GM10847 (cell line): ENCODE data around the gene RCBTB1.

Experiments
- POLR2A ChIP-seq: IDR thresholded peaks from 2 replicates; pipeline ENCODE4 v1.6.1; 2011; ENCODE audit not compliant: insufficient read length; ENCODE audit errors: extremely low read depth

Gene RCBTB1

DNA sequence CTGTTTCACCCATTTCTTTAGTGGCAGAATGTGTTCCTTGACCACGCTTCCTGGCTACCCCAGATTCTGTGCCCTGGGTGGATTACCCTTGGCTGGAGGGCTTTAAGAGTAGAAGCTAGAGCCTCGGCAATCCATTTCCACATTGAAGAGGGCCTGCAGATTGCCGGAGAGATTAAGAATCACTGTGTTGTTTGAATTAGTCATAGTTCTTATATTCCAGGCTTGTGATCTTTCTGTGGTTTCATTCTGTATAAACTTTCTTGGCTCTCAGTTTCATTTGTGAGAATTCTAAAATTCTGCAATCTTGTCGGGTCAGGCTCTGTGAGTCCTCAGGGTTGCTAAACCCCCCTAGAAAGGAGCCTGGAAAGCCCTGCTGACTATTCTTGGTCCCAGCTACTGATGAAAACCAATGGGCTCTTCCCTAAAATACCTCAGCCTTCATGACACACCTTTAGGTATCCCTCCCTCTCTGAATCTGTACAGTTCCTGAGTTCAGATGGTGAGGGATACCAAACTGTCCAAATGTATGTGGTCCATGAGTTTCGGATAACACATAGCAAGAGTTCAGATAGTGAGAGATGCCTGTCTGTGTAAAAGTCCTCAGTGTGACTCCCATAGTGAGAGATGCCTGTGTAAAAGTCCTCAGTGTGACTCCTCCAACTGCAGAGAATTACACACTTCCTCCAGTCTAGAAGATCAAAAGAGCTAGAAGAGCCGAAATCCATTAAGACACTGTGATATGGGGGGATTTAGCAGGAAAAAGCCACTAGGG, 85.3 kb downstream of the RCBTB1 start:
- no peak for TF ChIP-seq POLR2A

DNA sequence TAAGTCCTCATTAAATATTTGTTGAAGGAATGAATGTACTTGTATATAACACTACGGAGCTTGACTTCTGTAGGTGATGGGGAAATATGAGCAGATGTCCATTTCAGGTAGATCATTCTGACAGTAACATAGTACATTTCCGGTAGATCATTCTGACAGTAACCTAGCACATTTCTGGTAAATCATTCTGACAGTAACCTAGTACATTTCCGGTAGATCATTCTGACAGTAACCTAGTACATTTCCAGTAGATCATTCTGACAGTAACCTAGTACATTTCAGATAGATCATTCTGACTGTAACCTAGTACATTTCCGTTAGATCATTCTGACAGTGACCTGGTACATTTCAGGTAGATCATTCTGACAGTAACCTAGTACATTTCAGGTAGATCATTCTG, 87.2 kb downstream of the RCBTB1 start:
- no peak for TF ChIP-seq POLR2A

DNA sequence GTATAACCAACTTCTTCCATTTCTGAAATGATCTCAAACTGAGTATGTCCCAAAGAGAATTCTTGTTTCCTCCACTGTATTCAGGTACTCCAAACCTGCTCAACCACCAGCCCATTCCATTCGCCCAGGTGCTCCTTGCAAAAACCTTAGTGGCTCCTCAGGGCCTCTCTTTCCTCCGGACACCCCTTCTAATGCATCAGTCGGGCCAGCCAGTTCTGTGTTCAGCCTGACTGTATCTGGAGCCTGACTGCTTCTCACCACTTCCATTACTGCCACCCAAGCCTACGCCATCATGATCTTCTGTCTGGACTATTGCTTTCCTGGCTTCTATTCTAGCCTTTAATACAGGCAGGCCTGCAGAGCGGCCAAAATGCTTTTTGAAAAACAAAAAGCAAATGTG, 88.1 kb downstream of the RCBTB1 start:
- no peak for TF ChIP-seq POLR2A

DNA sequence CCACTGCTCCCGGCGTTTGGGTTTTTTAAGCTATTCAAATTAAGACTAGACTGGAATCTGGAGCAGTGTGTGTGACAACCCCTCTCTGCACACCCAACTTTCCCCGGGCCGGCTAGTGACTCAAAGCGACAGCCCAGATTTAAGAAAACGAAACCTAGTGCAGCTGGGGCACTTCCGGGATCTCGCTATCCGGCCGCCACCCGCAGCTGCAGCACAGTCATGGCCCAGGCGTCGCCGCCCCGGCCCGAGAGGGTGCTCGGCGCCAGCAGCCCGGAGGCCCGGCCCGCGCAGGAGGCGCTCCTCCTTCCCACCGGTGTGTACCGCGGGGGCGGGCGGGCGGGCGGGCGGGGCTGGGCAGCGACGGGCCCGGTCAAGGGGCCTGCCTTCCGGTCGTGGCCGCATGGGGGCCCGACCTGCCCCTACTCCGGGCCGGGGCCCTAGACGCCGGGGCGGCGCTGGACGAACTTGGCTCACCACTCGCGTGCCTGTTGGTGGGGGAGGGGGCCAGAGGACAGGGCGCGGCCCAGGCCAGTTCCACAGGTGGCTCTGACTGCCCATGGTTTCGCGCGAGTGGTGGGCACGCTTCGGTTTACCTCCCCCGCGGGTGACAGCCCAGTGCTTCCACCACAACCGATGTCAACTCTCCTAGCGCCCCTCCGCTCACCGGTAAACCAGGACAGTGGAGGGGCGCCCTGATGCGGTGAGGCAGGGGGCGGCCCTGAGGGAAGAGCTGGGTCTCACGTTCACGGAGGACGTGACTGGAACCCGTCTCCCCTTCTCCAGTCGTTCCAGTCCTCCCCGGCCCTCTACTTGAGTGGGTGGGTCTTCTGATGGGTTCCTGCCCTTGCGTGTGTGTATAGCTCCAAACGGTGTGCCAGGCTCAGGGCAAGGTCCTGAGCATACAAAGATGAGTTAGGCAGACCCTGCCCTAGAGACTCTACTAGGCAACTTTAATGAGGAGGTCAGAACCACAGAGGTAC, 89.3 kb downstream of the RCBTB1 start, which contains the start of gene PHF11:
Gene PHF11, plus strand, starts transcription at position 171 of the 980 bp plus-strand sequence. Its CDS starts 49 bp downstream, at position 220.
- peak; percentile 83 for TF ChIP-seq POLR2A

DNA sequence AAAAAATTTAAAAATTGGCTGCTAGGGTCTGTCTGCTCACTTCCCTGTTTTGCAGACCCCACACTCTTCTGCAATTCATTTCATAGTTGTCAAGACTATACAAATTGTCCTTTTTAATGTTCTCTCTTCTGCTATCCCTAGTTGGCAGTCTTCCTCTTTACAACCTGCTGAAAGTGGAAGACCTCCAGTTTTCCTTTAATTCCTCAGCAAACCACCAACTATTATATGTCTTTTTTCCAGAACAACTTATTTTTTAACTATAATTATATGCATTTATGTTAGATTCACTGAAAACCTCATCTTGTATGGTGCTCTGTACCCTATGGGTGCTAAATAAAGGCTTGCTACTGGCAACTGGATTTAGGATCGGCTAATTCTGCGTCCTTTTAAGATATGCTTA, 90.7 kb downstream of the RCBTB1 start:
- no peak for TF ChIP-seq POLR2A

DNA sequence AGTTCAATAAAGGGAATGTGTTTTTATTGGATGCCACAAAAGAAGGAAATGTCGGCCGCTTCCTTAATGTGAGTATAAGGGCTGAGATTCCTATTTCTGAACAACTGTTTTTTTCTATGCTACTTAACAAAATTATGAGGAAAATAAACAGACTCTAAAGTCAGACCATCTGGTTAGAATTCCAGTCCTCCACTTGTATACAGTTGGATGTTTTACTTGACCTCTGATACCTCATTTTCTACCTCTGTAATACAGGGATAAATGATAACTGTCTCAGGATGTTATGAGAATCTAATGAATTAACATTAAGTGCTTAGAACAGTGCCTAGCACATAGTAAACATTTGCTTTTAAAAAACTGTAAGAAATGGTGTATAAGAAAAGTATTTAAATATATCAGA, 96.8 kb downstream of the RCBTB1 start:
- no peak for TF ChIP-seq POLR2A
